OCI-LY3 (cell line): ENCODE results near the gene PRM1.

Source experiments
- H2AFZ ChIP-seq: fragments of 200-600, 300-600 bp; shearing (Covaris generic); 2 replicates; pipeline ENCODE4 v1.6.0; 2014; ENCODE audit warnings: antibody characterized with exemption, low read depth, low read length
- H3K27ac ChIP-seq: fragments of 200-600, 300-600 bp; sonication (generic); 2 replicates; pipeline ENCODE4 v1.5.1; 2014; ENCODE audit warnings: mild to moderate bottlenecking, low read length, moderate library complexity, mixed read lengths
- H3K27me3 ChIP-seq: fragments of 200-600, 300-600 bp; sonication (generic); 2 replicates; pipeline ENCODE4 v1.6.1; 2014; ENCODE audit warnings: low read depth, low read length, mixed read lengths
- H3K36me3 ChIP-seq: fragments of 200-600, 300-600 bp; sonication (generic); replicated peaks from 2 replicates; pipeline ENCODE3; 2014; ENCODE audit warnings: low read depth, low read length, mixed read lengths
- H3K4me1 ChIP-seq: fragments of 300-600, 200-600 bp; sonication (generic); 2 replicates; pipeline ENCODE4 v1.6.1; 2014; ENCODE audit warnings: low read length, mixed read lengths
- H3K4me2 ChIP-seq: fragments of 200-600, 300-600 bp; sonication (generic); 2 replicates; pipeline ENCODE4 v1.6.1; 2014; ENCODE audit warnings: low read length, mixed read lengths
- H3K4me3 ChIP-seq: fragments of 300-600, 200-600 bp; sonication (generic); 2 replicates; pipeline ENCODE4 v1.5.1; 2014; ENCODE audit warnings: antibody characterized with exemption, mild to moderate bottlenecking, low read length, moderate library complexity
- H3K79me2 ChIP-seq: fragments of 300-600, 200-600 bp; shearing (Covaris generic); 2 replicates; pipeline ENCODE4 v1.6.1; 2014; ENCODE audit warnings: mild to moderate bottlenecking, low read length, mixed read lengths
- H3K9ac ChIP-seq: fragments of 300-600, 200-600 bp; shearing (Covaris generic); 2 replicates; pipeline ENCODE4 v1.6.0; 2014; ENCODE audit warnings: mild to moderate bottlenecking, low read length, moderate library complexity
- H3K9me3 ChIP-seq: fragments of 200-600, 300-600 bp; shearing (Covaris generic); 2 replicates; pipeline ENCODE4 v1.6.1; 2014; ENCODE audit warnings: low read length, mixed read lengths; ENCODE audit not compliant: insufficient read depth
- H4K20me1 ChIP-seq: fragments of 200-600, 300-600 bp; sonication (generic); 2 replicates; pipeline ENCODE4 v1.6.1; 2016; ENCODE audit warnings: low read length, mixed read lengths; ENCODE audit not compliant: insufficient read depth
- EZH2phosphoT487 ChIP-seq: fragments of 200-600 bp; shearing (Covaris generic); IDR thresholded peaks from 2 replicates; pipeline ENCODE4 v1.6.1; 2018; ENCODE audit warnings: antibody characterized with exemption, mixed run types, low read depth
- TF ChIP-seq, protein P1 (sequence below): fragments of 200-600, 300-600 bp; sonication (generic); IDR thresholded peaks from 2 replicates; pipeline ENCODE4 v1.5.1; 2014; ENCODE audit warnings: antibody characterized with exemption, low read length, low read depth

Gene PRM1

DNA sequence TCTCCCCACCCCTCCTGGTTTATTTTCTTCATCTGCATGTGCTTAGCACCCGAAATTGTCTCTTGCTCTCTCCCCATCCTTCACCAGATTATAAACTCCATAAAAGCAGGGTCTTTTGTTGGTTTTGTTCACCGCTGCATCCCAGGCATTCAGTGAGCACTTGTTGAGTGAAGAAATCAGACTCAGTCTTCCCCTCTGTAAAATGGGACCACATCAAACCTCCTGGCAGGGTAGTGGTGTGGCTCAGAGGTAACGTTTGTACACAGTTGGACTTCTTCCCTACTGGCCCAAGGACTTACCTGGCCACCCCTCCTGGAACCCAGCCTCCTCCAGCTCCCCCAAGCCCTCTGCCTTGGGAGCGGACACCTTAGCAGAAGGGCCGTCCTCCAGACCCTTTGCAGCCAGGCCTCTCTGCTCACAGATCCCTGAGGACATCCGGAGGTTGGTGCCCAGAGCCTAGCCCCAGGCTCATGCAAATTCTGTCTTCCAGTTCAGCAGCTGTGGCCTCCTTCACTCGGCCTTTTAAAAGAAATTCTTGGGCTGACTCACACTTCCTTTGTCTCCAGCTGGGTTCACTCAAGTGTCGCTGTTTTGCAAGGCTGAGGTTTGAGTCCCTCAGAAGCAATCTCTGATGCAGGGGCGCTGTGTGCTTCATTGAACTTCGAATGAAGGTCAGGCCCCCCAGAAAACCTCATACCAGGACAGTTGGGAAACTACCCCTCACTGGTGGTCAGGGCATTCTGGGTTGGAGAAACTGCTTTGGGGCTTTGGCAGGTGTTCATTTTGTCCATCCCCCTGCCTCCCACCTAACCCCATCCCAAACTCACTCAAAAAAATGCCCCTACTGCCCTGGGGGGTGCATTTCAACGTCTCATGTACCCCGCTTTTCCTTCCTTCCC, 47.3 kb upstream of the PRM1 start:
- Histone ChIP-seq H2AFZ (no peak overlapping the region), H3K27ac (peak overlapping the region; percentile 79), H3K4me3 (peak overlapping the region; percentile 66)

DNA sequence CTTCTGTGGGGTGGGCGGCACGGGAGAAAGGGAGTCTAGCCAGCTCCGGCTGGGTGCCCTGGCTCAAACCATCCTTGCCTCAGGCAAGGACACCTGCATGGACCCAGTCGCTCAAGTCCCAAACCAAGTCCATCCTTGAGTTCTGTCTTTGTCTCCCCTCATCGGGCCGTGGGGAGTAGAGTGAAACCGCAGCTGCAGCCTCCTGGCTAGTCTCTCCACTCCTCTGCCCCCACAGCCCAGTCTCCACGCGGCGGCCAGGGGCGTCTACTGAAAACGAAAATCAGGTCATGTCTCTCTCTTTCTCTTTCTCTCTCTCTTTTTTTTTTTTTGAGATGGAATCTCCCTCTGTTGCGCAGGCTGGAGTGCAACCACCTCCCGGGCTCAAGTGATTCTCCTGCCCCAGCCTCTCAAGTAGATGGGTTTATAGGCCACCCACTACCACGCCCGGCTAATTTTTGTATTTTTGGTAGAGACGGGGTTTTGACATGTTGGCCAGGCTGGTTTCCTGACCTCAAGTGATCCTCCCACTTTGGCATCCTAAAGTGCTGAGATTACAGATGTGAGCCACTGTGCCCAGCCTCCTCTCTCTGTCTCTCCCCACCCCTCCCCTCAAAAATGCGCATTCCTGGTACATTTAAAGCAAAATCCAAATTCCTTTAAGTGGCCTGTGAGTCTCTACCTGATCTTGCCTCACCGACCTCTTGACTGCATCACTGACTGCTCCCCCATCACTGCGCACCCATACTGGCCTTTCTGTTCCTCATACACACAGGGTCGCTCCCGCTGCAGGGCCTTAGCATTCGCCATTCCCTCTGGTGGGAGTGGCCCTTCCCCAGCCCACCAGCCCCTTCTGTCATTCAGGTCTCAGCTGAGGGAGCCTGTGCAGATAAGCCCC, 46.4 kb upstream of the PRM1 start:
- peak overlapping the region; percentile 54 for H3K4me3 ChIP-seq
- H3K27me3 ChIP-seq: peaks cover 22% of the 10 kb centered on the region
- H3K4me2 ChIP-seq: peak overlapping the region; percentile 86
- peak overlapping the region; percentile 36 for H3K9ac ChIP-seq
- no peaks in the 10 kb centered on the region for H3K79me2 ChIP-seq
- H3K4me1 ChIP-seq: peaks cover 46% of the 10 kb centered on the region
- peaks cover 3% of the 10 kb centered on the region for H3K36me3 ChIP-seq
- no peak overlapping the region for H2AFZ ChIP-seq
- H4K20me1 ChIP-seq: no peaks in the 10 kb centered on the region
- peak overlapping the region; percentile 79 for H3K27ac ChIP-seq
- TF ChIP-seq, protein P1, sequence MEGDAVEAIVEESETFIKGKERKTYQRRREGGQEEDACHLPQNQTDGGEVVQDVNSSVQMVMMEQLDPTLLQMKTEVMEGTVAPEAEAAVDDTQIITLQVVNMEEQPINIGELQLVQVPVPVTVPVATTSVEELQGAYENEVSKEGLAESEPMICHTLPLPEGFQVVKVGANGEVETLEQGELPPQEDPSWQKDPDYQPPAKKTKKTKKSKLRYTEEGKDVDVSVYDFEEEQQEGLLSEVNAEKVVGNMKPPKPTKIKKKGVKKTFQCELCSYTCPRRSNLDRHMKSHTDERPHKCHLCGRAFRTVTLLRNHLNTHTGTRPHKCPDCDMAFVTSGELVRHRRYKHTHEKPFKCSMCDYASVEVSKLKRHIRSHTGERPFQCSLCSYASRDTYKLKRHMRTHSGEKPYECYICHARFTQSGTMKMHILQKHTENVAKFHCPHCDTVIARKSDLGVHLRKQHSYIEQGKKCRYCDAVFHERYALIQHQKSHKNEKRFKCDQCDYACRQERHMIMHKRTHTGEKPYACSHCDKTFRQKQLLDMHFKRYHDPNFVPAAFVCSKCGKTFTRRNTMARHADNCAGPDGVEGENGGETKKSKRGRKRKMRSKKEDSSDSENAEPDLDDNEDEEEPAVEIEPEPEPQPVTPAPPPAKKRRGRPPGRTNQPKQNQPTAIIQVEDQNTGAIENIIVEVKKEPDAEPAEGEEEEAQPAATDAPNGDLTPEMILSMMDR: no peak
- TF ChIP-seq EZH2phosphoT487: no peak
- H3K9me3 ChIP-seq: no peaks in the 10 kb centered on the region

More for the DNA sequence above, 47.3 kb upstream of the PRM1 start:
- peaks cover 26% of the 10 kb centered on the region for H3K27me3 ChIP-seq
- H3K9me3 ChIP-seq: no peaks in the 10 kb centered on the region
- peak overlapping the region; percentile 86 for H3K4me2 ChIP-seq
- H3K4me1 ChIP-seq: peaks cover 46% of the 10 kb centered on the region
- peaks cover 3% of the 10 kb centered on the region for H3K36me3 ChIP-seq
- no peaks in the 10 kb centered on the region for H3K79me2 ChIP-seq
- H4K20me1 ChIP-seq: no peaks in the 10 kb centered on the region
- TF ChIP-seq, protein P1: no peak
- no peak for TF ChIP-seq EZH2phosphoT487
- peak overlapping the region; percentile 49 for H3K9ac ChIP-seq

GRCh38 chr16:11326737-11327276, 45.7 kb upstream of the PRM1 start:
- Histone ChIP-seq H3K4me1 (peaks cover 46% of the 10 kb centered on the region), H3K27ac (no peak overlapping the region; the same call in 1 of the 2 replicates), H3K4me3 (peak overlapping the region; percentile 54), H3K36me3 (peaks cover 3% of the 10 kb centered on the region), H3K4me2 (peak overlapping the region; percentile 86), H3K79me2 (no peaks in the 10 kb centered on the region), H3K9me3 (no peaks in the 10 kb centered on the region), H3K9ac (no peak overlapping the region), H3K27me3 (peaks cover 18% of the 10 kb centered on the region), H4K20me1 (no peaks in the 10 kb centered on the region), H2AFZ (no peak overlapping the region)
- no peak for TF ChIP-seq EZH2phosphoT487
- TF ChIP-seq, protein P1: no peak
